ENCODE data around the gene RASSF1.

GRCh38 chr3:50345586-50346234 is 5.1 kb upstream of the RASSF1 start, which contains the start of gene ZMYND10:
- TF ChIP-seq EZH2 (IDR thresholded peaks at IDR 0.05; ENCODE audit: insufficient read depth, low read length) (no peak), CTCF (IDR thresholded peaks at IDR 0.05; ENCODE audit: insufficient read depth, low read depth, low read length) (no peak)

Measured in astrocyte (in vitro differentiated cells and primary cell).